ENCODE data around the gene PTGER1. TPM values are rescaled to one million over a fixed set of nuclear protein-coding genes. Genes with fewer than 3 reads are reported as not detected.

Gene PTGER1
- total RNA-seq, 1 donor from 2014 or later: 0.55 TPM

DNA sequence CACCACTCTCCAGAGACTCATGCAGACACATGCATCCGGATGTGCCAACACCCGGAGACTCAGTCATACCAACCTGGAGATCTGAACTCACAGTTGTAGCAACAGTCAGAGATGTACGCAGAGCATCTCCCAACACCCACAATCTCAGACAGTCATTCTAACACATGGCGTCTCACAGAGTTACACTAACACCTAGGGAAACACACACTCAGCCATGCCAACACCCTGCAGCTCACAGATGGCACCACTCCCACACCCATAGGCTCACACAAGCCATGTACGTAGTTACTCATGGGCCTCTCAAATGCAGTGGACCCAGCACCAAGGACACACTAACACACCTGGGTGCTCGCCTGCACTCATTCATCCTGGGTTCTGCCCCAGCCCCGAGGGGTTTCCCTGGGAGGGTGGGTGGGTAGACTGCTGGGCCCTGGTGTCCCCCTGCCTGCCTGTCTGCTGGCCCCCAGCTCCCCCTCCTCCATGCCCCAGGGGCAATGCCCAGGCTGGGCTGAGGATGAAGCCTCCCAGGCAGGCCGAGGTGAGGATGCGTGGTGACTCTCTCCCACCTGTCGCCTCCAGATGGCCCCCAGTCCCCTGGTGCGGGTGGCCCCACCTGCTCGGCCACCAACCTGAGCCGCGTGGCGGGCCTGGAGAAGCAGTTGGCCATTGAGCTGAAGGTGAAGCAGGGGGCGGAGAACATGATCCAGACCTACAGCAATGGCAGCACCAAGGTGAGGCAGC, 32.1 kb downstream of the PTGER1 start:
- DNase-seq (ENCODE audit: low spot score): no peak

DNA sequence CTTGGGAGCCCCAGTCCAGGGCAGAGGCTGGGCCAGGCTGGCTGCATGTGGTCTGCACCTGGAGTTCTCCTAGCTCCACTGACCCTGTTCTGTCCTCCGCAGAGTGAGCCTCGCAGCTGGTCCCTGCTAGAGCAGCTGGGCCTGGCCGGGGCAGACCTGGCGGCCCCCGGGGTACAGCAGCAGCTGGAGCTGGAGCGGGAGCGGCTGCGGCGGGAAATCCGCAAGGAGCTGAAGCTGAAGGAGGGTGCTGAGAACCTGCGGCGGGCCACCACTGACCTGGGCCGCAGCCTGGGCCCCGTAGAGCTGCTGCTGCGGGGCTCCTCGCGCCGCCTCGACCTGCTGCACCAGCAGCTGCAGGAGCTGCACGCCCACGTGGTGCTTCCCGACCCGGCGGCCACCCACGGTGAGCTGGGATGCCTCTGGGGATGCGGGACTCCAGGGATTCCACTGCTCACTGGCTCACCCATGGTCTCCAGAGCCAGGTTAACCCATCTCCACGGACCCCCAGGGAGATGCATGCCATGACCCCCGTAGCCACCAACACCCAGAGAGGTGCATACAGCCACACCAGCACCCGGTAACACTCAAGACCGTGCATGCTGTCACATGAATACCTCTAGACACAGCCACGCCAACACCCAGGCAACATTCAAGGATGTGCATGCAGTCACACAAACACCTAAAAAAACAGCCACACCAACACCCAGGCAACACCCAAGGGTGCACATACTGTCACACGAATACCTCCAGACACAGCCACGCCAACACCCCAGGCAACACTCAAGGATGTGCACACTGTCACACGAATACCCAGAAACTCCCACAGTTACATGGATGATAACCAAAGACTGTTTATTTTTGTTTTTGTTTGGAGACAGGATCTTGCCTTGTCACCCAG, 33.9 kb downstream of the PTGER1 start:
- DNase-seq (ENCODE audit: low spot score): no peak

DNA sequence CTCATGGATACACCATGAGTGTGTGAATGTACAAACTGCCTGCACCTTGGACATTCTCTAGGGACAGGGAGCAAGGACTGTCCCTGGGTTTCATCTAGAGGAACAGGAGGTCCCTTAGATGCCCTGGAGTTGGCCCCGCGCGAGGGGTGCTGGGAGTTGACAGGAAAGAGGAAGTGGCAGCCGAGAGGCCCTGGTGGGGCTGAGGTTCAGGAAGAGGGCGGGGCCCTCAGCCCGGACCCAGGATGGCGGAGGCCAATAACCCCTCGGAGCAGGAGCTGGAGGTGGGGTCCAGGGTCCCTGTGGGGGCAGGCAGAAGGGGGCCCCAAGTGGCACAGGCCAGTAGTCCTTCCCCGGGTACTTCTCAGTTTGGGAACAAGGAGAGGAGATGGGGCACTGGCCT, 35.1 kb downstream of the PTGER1 start:
- peak; percentile 93 for DNase-seq (ENCODE audit: low spot score)

DNA sequence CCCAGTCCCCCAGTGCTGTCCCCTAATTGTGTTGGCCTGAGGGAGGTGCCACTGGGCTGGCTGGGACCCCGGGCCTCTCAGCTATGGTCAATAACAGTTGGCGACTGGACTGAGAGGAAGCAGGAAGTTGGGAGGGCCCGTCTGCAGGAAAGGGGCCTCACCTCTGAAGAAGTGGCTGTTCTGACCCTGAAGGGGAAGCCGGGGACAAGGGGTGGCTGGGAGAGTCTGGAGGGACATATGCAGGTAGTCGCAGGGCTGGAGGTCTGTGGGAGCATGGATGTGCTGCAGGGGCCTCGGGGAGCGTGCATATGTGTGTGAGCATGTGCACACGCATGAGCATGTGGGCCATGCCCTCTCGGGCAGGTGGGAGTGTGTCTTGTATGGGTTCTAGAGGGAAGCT, 36.1 kb downstream of the PTGER1 start:
- DNase-seq (ENCODE audit: low spot score): no peak

DNA sequence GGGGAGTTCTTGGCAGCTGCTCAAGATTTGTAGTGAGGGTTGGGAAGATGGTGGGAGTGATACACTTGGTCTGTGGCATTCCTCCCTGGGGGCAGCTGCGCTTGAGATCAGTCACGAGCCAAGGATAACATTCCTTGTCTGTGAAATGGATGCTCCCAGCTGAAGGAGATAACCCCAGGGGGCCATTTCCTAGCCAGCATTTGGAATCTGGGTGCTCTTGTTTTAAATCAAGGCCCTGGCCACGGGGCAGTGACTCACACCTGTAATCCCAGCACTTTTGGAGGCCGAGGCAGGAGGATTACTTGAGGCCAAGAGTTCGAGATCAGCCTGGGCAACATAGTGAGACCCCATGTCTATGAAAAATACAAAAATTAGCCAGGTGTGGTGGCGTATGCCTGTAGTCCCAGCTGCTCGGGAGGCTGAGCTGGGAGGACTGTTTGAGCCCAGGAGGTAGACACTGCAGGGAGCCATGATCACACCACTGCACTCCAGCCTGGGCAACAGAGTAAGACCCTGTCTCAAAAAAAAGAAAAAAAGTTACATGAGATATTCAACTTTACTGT, 37.5 kb downstream of the PTGER1 start:
- DNase-seq (ENCODE audit: low spot score): no peak

DNA sequence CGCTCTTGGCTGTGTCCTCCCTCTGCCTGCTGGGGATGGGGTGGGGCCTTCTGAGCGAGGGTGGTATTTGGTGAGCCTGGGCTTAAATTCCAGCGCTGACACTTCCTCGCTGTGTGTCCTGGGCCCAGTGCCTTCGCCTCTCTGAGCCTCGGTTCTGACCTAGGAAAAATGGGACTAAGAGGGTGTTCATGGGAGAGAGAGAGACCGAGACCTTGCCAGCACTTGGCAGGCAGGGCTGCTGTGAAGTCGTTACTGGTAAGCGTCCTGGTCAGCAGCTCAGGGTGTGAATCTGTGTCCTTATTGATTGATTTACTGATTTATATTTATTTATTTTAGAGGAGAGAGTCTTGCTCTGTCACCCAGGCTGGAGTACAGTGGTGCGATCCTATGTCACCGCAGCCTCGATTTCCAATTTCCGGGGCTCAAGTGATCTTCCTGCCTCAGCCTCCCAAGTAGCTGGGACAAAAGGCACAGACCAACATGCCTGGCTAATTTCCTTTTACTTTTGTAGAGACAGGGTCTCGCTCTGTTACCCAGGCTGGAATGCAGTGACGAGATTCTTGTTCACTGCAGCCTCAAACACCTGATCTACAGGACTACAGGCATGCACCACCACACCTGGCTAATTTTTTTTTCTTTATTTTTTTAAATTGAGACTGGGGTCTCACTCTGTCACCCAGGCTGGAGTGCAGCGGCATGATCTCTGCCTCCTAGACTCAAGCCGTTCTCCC, 39.7 kb downstream of the PTGER1 start:
- no peak for DNase-seq (ENCODE audit: low spot score)

DNA sequence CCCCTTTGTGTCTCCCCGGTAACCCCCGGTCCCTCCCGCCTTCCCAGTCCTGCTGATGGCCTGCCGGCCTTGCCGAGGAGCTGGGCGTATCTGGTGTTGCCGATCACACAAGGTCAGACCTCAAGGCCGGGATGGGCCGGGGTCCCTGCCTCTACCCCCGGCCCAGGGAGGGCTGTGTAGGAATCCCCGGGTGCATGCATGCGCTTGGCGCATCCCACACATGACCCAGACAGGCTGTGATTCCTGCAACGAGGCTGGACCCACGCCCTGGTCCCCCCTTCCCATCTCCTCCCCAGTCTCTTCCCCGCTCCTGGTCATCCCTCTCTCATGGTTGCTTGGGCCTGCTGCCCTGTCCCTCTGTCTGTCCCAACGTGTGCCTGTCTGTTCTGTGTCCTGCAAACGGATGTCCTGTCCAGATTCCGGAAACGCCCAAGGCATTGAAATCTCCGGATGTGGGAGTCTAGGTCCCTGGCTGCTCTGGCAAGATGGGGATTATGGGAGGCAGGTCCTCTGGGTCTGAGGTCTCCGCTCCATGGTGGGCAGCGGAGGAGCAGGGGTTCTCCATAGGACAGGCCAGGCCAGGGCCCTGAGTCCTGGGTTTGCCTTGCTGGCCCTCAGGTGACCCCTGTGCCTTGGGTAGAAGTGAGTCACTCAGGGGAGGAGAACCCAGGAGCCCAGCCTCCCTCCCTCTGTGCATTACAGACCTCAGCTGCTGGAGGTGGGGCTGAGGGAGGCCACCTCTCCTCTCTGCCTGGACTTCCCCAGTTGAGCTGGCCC, 40.4 kb downstream of the PTGER1 start:
- no peak for DNase-seq (ENCODE audit: low spot score)

DNA sequence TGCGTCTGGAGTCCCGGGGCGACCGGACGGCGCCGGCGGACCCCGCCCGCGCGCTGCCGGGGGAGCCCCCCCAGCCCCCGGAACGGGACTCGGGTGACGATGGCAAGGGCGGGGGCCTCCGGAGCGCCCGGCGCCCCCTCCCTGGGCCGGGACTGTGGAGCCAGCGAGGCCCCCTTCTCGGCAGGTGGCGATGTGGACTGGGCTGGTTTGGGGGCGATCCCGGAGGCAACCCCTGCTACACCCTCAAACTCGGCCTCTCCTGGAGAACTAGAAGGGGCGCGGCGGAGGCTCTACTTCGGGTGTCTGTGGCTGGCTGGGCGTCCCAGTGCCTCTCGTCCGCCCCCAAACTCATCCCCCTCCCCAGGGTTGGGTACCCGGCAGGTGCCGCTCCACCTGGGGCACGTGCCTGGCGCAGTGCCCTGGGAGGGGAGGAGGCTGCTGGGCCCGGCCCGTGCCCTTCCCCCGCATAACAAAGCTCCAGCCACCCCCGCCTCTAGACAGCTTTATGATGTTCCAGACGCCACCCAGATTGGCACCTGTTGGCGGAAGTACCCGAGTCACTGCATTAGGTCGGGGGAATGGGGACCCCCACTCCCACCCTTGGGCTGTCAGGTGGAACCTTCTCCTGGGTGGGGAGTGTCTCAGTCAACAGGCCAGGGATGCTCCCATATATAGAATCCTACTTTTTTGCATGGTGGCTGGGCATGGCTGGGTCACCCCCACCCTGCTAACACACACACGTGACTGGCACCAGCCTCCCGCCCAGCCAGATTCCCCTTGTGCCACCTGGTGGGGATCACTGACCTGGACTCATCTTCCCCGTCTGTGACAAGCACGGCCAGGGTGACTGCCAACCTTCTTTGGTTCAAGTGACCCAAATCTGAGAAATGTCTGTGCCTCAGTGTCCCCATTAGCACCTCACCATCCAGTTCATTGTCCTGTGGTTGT, 41.3 kb downstream of the PTGER1 start:
- DNase-seq (ENCODE audit: low spot score): no peak

DNA sequence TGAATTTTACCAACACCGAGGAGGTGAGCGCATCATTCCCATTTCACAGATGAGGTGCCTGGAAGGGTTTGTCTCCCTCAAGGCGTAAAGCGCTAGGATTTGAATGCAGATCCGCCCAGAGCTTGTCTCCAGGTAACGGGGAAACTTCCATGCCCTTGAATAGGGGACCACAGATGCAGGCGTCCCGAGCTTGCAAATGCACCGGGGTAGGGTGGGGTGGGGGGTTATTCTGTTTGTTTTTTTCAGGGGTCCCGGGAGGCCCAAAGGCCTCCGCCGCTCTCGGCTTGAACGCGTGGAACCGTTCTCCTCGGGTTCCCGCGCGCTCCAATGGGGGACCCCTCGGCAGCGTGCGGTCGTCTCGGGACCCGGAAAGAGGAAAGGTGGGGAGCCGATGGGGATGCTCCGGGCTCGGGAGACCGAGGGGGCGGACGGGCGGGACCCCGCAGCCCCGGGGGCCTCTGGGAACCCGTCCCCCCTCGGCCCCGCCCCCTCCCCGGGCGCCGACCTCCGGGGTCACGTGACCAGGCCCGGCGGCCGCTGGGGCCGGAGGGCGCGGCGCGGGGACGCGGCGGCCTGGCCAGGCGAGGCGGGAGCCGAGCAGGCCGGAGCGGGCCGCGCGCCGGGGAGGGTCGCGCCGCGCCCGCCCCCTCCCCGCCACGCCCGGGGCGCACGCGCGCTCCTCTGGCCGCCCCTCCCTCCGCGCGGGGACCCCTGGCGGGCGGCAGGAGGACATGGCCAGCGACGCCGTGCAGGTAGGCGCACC, 42.2 kb downstream of the PTGER1 start, which contains the start of gene PKN1:
TSS of gene PKN1 (plus strand) at position 516 of the 763 bp plus-strand sequence. CDS start at position 732, 216 bp downstream.
- no peak for DNase-seq (ENCODE audit: low spot score)

DNA sequence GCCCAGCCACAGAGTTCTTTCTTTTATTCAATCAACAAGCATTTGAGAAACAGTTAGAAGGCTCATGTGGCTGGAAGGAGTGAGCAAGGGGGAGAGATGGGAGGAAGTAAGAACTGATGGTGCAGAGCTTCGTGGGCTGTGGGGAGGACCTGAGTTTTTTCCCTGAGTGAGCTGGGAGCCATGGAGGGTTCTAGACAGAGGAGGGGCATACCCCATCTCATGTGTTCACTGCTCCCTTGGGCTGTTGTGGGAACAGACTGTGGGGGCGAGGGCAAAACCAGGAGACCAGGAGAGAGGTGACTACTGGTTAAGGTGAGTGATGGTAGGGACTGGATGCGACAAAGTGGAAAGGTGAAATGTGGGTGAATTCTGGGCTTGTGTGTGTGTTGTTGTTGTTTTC, 44.4 kb downstream of the PTGER1 start:
- DNase-seq (ENCODE audit: low spot score): no peak

DNA sequence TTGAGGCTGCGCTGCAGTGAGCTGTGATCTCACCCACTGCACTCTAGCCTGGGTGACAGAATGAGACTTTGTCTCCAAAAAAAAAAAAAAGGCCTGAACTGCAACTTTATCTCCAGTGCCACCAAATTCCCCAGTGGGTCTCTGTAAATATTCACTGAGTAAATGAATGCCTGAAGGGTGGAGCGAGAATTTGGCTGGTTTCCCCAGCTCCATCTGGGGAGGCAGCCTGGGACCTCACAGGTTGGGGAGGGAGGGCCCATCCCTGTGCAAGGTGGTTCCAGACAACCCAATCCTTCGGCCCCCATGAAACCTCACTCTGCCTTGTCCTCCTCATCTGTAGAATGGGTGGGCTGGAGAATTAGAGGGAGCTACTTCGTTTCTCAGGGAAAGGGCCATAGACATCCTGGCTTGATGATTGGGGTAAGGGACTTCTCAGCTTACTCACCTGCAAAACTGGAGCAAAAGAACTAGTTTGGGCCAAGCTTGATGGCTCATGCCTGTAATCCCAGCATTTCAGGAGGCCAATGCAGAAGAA, 46.2 kb downstream of the PTGER1 start:
- DNase-seq (ENCODE audit: low spot score): no peak

DNA sequence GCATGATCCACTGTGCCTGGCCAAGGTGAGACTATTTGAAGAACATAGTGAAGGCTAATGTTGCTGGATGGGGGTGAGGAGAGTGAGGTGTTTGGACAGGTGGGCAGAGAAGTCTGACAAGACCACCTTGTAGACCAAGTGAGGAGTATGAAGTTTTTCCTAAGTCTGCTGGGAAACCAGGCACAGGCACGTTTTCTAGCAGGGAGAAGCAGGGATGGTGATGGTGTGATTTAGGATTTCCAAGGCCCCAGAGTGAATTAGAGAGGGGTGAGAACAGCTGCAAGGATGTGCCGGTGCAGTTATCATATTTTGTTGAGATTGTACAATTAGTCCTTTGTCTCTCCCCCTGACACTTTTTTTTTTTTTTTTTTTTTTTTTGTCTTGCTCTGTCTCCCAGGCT, 47.7 kb downstream of the PTGER1 start:
- DNase-seq (ENCODE audit: low spot score): no peak

DNA sequence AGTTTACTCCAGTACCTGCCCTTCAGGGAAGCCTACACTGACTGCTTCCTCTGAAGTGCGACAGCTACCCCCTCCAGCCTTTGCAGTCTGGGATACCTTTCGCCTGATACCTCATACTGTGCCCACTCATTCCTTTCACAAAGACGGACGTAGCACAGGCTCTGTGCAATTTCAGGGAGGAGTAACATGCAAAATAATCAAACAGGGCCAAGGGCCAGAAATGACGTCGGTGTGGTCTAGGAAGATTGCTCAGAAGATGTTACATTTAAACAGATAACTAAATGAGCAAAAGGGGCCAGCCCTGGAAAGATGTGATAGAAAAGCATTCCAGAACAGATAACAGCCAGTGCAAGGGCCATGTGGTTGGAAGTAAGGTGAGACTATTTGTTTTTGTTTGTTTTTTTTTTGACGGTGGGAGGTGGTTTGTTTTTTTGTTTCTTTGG, 49.4 kb downstream of the PTGER1 start:
- DNase-seq (ENCODE audit: low spot score): no peak

Other genes starting within 250 kb of the PTGER1 start
- gene ADGRE5, start 93.9 kb downstream of the PTGER1 start, total RNA-seq: 127 TPM
- gene DDX39A, start 56.0 kb downstream of the PTGER1 start, total RNA-seq: 53.0 TPM
- 142 TPM for gene PKN1, start 42.0 kb downstream of the PTGER1 start, total RNA-seq
- 75.7 TPM for gene GIPC1, start 20.8 kb upstream of the PTGER1 start, total RNA-seq
- 111 TPM for gene DNAJB1, start 43.0 kb upstream of the PTGER1 start, total RNA-seq
- gene TECR, start 54.2 kb upstream of the PTGER1 start, total RNA-seq: 119 TPM
- gene NDUFB7, start 96.7 kb upstream of the PTGER1 start, total RNA-seq: 181 TPM
- gene CLEC17A, start 107.7 kb upstream of the PTGER1 start, total RNA-seq: not detected
- 0.19 TPM for gene ADGRE3, start 199.5 kb upstream of the PTGER1 start, total RNA-seq
- gene ZNF333, start 214.7 kb upstream of the PTGER1 start, total RNA-seq: 23.2 TPM

Data from mesenteric fat pad (tissue), 1 donor.